KMS-11 (cell line): ENCODE measurements around the gene EFCAB6.

ENCODE experiments used
- H2AFZ ChIP-seq: fragments of 200-600 bp; sonication (generic); 2 replicates; pipeline ENCODE4 v1.6.1; 2016; ENCODE audit warnings: antibody characterized with exemption, mixed run types, low read depth
- H3K27ac ChIP-seq: fragments of 200-600 bp; sonication (generic); 2 replicates; pipeline ENCODE4 v1.6.1; 2016; ENCODE audit warnings: mild to moderate bottlenecking, mixed run types
- H3K27me3 ChIP-seq: fragments of 200-600 bp; sonication (generic); 2 replicates; pipeline ENCODE4 v1.6.1; 2017; ENCODE audit warnings: mild to moderate bottlenecking, low read depth, mixed run types, moderate library complexity; ENCODE audit not compliant: insufficient read depth
- H3K36me3 ChIP-seq: fragments of 200-600 bp; sonication (generic); 2 replicates; pipeline ENCODE4 v1.6.1; 2017; ENCODE audit warnings: mild to moderate bottlenecking, mixed run types; ENCODE audit not compliant: insufficient read depth
- H3K4me1 ChIP-seq: fragments of 200-600 bp; sonication (generic); 2 replicates; pipeline ENCODE4 v1.6.1; 2016; ENCODE audit warnings: mild to moderate bottlenecking, low read depth, mixed run types; ENCODE audit not compliant: poor library complexity, severe bottlenecking
- H3K4me2 ChIP-seq: fragments of 200-600 bp; sonication (generic); 2 replicates; pipeline ENCODE4 v1.7.0; 2016; ENCODE audit warnings: mild to moderate bottlenecking, mixed run types
- H3K4me3 ChIP-seq: fragments of 200-600 bp; sonication (generic); IDR thresholded peaks from 2 replicates; pipeline ENCODE4 v1.6.1; 2017; ENCODE audit warnings: low read depth, low read length, mixed read lengths; ENCODE audit not compliant: insufficient read depth
- H3K79me2 ChIP-seq: fragments of 200-600 bp; sonication (generic); 2 replicates; pipeline ENCODE4 v1.6.1; 2016; ENCODE audit warnings: low read depth, mixed run types; ENCODE audit not compliant: insufficient read depth
- H3K9ac ChIP-seq: fragments of 200-600 bp; sonication (generic); 2 replicates; pipeline ENCODE4 v1.6.1; 2016; ENCODE audit warnings: mild to moderate bottlenecking, mixed run types
- H4K20me1 ChIP-seq: fragments of 200-600 bp; sonication (generic); 2 replicates; pipeline ENCODE4 v1.6.1; 2016; ENCODE audit warnings: mild to moderate bottlenecking, mixed run types; ENCODE audit not compliant: insufficient read depth
- CTCF ChIP-seq: fragments of 200-600 bp; sonication (generic); conservative IDR thresholded peaks from 2 replicates; pipeline ENCODE4 v1.6.1; 2017; ENCODE audit warnings: low read depth, mild to moderate bottlenecking, antibody characterized with exemption, low read length, moderate library complexity, mixed read lengths

Gene EFCAB6

GRCh38 chr22:43707648-43708047 lies 104.5 kb downstream of the EFCAB6 start:
- no peak for TF ChIP-seq CTCF
- Histone ChIP-seq H3K27me3 (no peaks in the 10 kb centered on the region), H3K27ac (no peak overlapping the region), H3K4me2 (no peak overlapping the region), H2AFZ (no peak overlapping the region), H3K9ac (no peak overlapping the region), H3K36me3 (no peaks in the 10 kb centered on the region), H3K4me1 (no peaks in the 10 kb centered on the region), H4K20me1 (no peaks in the 10 kb centered on the region), H3K4me3 (no peak overlapping the region), H3K79me2 (no peaks in the 10 kb centered on the region)

- Histone ChIP-seq H3K4me2 (no peak overlapping the region), H2AFZ (no peak overlapping the region), H3K27ac (no peak overlapping the region), H3K4me1 (no peaks in the 10 kb centered on the region), H3K36me3 (no peaks in the 10 kb centered on the region), H4K20me1 (no peaks in the 10 kb centered on the region), H3K79me2 (no peaks in the 10 kb centered on the region), H3K9ac (no peak overlapping the region), H3K27me3 (no peaks in the 10 kb centered on the region), H3K4me3 (no peak overlapping the region)
- TF ChIP-seq CTCF, result no peak
These were observed 105.4 kb downstream of the EFCAB6 start for GRCh38 chr22:43706571-43707328.

- Histone ChIP-seq H3K4me2 (no peak overlapping the region), H4K20me1 (no peaks in the 10 kb centered on the region), H3K4me3 (no peak overlapping the region), H2AFZ (no peak overlapping the region), H3K9ac (no peak overlapping the region), H3K79me2 (no peaks in the 10 kb centered on the region), H3K36me3 (no peaks in the 10 kb centered on the region), H3K4me1 (no peaks in the 10 kb centered on the region), H3K27me3 (no peaks in the 10 kb centered on the region), H3K27ac (no peak overlapping the region)
- no peak for TF ChIP-seq CTCF
These were observed 106.0 kb downstream of the EFCAB6 start for GRCh38 chr22:43706151-43706550.

- Histone ChIP-seq H3K9ac (no peak overlapping the region), H3K27ac (no peak overlapping the region), H3K4me2 (no peak overlapping the region), H3K36me3 (no peaks in the 10 kb centered on the region), H3K27me3 (no peaks in the 10 kb centered on the region), H3K4me3 (no peak overlapping the region), H3K79me2 (no peaks in the 10 kb centered on the region), H2AFZ (no peak overlapping the region), H3K4me1 (no peaks in the 10 kb centered on the region), H4K20me1 (no peaks in the 10 kb centered on the region)
- no peak for TF ChIP-seq CTCF
These were observed 108.1 kb downstream of the EFCAB6 start for GRCh38 chr22:43704051-43704450.
